ENCODE measurements around the gene VAMP7. TPM values are rescaled to one million over a fixed set of nuclear protein-coding genes. Genes with fewer than 3 reads are reported as not detected.

The VAMP7 gene
- total and polyA plus RNA-seq, 8 donors: 6.4 to 39.7 (median 20.3) TPM

DNA sequence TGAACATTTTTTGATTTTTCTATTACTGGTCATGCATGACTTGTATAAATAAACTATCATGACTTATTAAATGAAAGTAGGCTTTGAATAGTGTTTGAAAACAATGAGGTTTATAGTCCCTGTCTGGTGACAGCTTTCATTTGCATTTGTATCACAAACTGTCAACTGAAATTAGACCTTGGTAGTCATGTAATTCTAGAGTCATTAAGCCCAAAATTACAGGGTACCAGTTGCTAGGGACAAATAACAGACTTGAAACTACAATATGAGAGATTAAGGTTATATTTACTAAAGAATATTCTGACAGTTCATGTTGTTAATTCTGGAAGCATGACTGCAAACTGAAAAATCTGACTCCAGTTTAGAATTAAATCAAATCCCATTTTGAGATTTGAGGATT, 9.2 kb upstream of the VAMP7 start:
- Histone ChIP-seq H3K27ac (no peak overlapping the region), H3K9me3 (peaks cover 0 to 19% (median 7%) of the 10 kb centered on the region in 4 donors), H3K27me3 (peaks cover 0 to 16% (median 7%) of the 10 kb centered on the region in 3 donors), H3K4me1 (no peaks in the 10 kb centered on the region), H3K4me3 (no peak overlapping the region), H3K36me3 (no peaks in the 10 kb centered on the region)
- intact Hi-C loops (cut with DNase I; ENCODE audit: low total_unique reads): no loop called here
- DNase-seq: no peak
- TF ChIP-seq POLR2AphosphoS5 (IDR thresholded peaks at IDR 0.05): no peak
- TF ChIP-seq CTCF (IDR thresholded peaks at IDR 0.05): no peak
- no peak for TF ChIP-seq EP300 (IDR thresholded peaks at IDR 0.05)
- TF ChIP-seq POLR2A (IDR thresholded peaks at IDR 0.05): no peak

GRCh38 chrX:155873188-155873587, 8.0 kb upstream of the VAMP7 start:
- Histone ChIP-seq H3K27me3 (peaks cover 0 to 16% (median 7%) of the 10 kb centered on the region in 3 donors), H3K27ac (no peak overlapping the region), H3K4me3 (no peak overlapping the region), H3K9me3 (peaks cover 0 to 7% (median 1%) of the 10 kb centered on the region in 4 donors), H3K4me1 (no peaks in the 10 kb centered on the region), H3K36me3 (no peaks in the 10 kb centered on the region)
- DNase-seq: no peak
- no peak for TF ChIP-seq EP300 (IDR thresholded peaks at IDR 0.05)
- TF ChIP-seq POLR2AphosphoS5 (IDR thresholded peaks at IDR 0.05): no peak
- TF ChIP-seq POLR2A (IDR thresholded peaks at IDR 0.05): no peak
- TF ChIP-seq CTCF (IDR thresholded peaks at IDR 0.05): no peak
- WGBS, 5 donors: 51 to 67% (median 60%) methylated on average over 5 of the region's 5 CpGs
- intact Hi-C loops (cut with DNase I; ENCODE audit: low total_unique reads): no loop called here

DNA sequence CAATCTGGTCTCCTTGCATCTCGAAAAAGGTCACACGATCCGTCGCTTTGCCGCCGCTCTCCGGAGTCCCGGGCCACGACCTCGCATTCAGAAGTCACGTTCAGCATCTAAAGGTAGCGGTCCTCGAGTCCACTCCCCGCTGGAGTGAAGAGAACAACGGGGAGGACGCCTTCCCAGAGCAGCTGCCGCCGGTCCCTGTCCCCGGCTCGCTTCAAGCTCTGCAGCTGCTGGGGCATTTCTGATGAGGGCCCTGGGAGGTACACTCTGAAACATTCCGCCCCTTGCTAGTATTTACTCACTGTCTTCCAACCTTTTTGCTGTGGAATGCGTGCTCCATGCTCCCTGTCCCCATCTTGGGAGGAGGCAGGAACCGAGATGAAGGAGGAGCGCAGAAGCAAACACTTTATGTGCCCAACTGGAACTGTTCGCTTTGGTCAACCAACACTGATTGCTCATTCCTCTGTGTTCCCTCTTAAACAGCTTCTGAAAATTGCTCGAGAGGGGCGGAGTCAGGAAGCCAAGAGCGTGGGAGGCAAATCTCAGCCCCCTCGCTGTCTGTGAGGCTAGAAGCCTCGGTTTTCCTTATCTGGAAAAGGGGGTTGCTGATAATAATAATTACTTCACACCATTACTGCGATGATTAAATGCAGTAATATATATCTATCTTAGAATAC, 6.4 kb upstream of the VAMP7 start:
- no peak for DNase-seq
- Histone ChIP-seq H3K27me3 (peaks cover 0 to 16% (median 7%) of the 10 kb centered on the region in 3 donors), H3K36me3 (no peaks in the 10 kb centered on the region), H3K4me3 (peak overlapping the region in 2 of 4 donors; percentile 4 to 5), H3K27ac (no peak overlapping the region), H3K4me1 (no peaks in the 10 kb centered on the region), H3K9me3 (no peaks in the 10 kb centered on the region)
- no peak for TF ChIP-seq EP300 (IDR thresholded peaks at IDR 0.05)
- TF ChIP-seq POLR2AphosphoS5 (IDR thresholded peaks at IDR 0.05): no peak
- no peak for TF ChIP-seq POLR2A (IDR thresholded peaks at IDR 0.05)
- TF ChIP-seq CTCF (IDR thresholded peaks at IDR 0.05): no peak
- WGBS, 5 donors: 38 to 59% (median 41%) methylated on average over 31 of the region's 31 CpGs
- intact Hi-C loops (cut with DNase I; ENCODE audit: low total_unique reads): no loop called here

GRCh38 chrX:155876704-155877103, 4.4 kb upstream of the VAMP7 start:
- peaks cover 0 to 9% (median 2%) of the 10 kb centered on the region in 4 donors for H3K9me3 ChIP-seq
- H3K4me1 ChIP-seq: peaks cover 0 to 1% (median under 1%) of the 10 kb centered on the region in 4 donors
- H3K27me3 ChIP-seq: peaks cover 0 to 16% (median 7%) of the 10 kb centered on the region in 3 donors
- intact Hi-C loops (cut with DNase I; ENCODE audit: low total_unique reads): no loop called here
- WGBS, 5 donors: 49 to 60% (median 55%) methylated on average over 3 of the region's 3 CpGs
- H3K4me3 ChIP-seq: no peak overlapping the region
- no peak overlapping the region for H3K27ac ChIP-seq
- TF ChIP-seq POLR2A (IDR thresholded peaks at IDR 0.05) (no peak), EP300 (IDR thresholded peaks at IDR 0.05) (no peak), CTCF (IDR thresholded peaks at IDR 0.05) (no peak), POLR2AphosphoS5 (IDR thresholded peaks at IDR 0.05) (no peak)
- DNase-seq: no peak
- no peaks in the 10 kb centered on the region for H3K36me3 ChIP-seq
